OCI-LY3 (cell line): ENCODE results near the gene DOCK1.

Source experiments
- H2AFZ ChIP-seq: fragments of 200-600, 300-600 bp; shearing (Covaris generic); 2 replicates; pipeline ENCODE4 v1.6.0; 2014; ENCODE audit warnings: antibody characterized with exemption, low read depth, low read length
- H3K27ac ChIP-seq: fragments of 200-600, 300-600 bp; sonication (generic); 2 replicates; pipeline ENCODE4 v1.5.1; 2014; ENCODE audit warnings: mild to moderate bottlenecking, low read length, moderate library complexity, mixed read lengths
- H3K27me3 ChIP-seq: fragments of 200-600, 300-600 bp; sonication (generic); 2 replicates; pipeline ENCODE4 v1.6.1; 2014; ENCODE audit warnings: low read depth, low read length, mixed read lengths
- H3K36me3 ChIP-seq: fragments of 200-600, 300-600 bp; sonication (generic); replicated peaks from 2 replicates; pipeline ENCODE3; 2014; ENCODE audit warnings: low read depth, low read length, mixed read lengths
- H3K4me1 ChIP-seq: fragments of 300-600, 200-600 bp; sonication (generic); 2 replicates; pipeline ENCODE4 v1.6.1; 2014; ENCODE audit warnings: low read length, mixed read lengths
- H3K4me2 ChIP-seq: fragments of 200-600, 300-600 bp; sonication (generic); 2 replicates; pipeline ENCODE4 v1.6.1; 2014; ENCODE audit warnings: low read length, mixed read lengths
- H3K4me3 ChIP-seq: fragments of 300-600, 200-600 bp; sonication (generic); 2 replicates; pipeline ENCODE4 v1.5.1; 2014; ENCODE audit warnings: antibody characterized with exemption, mild to moderate bottlenecking, low read length, moderate library complexity
- H3K79me2 ChIP-seq: fragments of 300-600, 200-600 bp; shearing (Covaris generic); 2 replicates; pipeline ENCODE4 v1.6.1; 2014; ENCODE audit warnings: mild to moderate bottlenecking, low read length, mixed read lengths
- H3K9ac ChIP-seq: fragments of 300-600, 200-600 bp; shearing (Covaris generic); 2 replicates; pipeline ENCODE4 v1.6.0; 2014; ENCODE audit warnings: mild to moderate bottlenecking, low read length, moderate library complexity
- H3K9me3 ChIP-seq: fragments of 200-600, 300-600 bp; shearing (Covaris generic); 2 replicates; pipeline ENCODE4 v1.6.1; 2014; ENCODE audit warnings: low read length, mixed read lengths; ENCODE audit not compliant: insufficient read depth
- H4K20me1 ChIP-seq: fragments of 200-600, 300-600 bp; sonication (generic); 2 replicates; pipeline ENCODE4 v1.6.1; 2016; ENCODE audit warnings: low read length, mixed read lengths; ENCODE audit not compliant: insufficient read depth
- CTCF ChIP-seq: fragments of 200-600, 300-600 bp; sonication (generic); IDR thresholded peaks from 2 replicates; pipeline ENCODE4 v1.5.1; 2014; ENCODE audit warnings: antibody characterized with exemption, low read length, low read depth
- EZH2phosphoT487 ChIP-seq: fragments of 200-600 bp; shearing (Covaris generic); IDR thresholded peaks from 2 replicates; pipeline ENCODE4 v1.6.1; 2018; ENCODE audit warnings: antibody characterized with exemption, mixed run types, low read depth

Gene DOCK1

DNA sequence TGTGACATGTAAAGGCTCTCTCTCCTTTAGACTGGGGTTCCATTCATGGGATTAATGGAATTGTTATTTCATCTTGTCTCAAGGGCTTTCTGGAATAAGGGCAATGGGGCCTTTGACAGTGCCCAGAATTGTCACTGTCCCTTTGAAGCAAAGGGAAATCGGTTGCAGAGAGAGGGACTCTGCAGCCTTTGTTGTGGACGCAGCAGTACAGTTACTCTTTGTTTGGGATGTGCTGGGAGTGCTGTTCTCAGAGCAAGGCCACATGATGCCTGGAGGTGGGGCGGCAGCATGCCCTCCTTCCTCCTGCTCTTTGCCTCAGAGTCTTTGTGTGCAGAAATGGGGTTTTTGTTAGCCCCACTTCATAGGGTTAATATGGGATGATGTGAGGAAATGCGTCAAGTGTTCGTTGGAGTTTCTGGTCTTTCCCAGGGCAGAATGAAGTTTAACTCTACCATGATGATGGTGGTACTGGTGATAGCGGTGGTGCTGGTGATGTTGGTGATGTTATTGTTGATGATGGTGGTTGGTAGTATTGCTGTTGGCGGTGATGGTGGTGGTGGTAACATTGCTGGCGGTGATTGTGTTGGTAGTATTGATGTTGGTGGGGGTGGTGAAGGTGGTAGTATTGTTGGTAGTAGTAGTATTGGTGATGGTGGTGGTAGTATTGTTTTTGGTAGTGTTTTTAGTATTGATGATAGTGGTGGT lies 45.3 kb downstream of the DOCK1 start:
- Histone ChIP-seq H3K36me3 (no peaks in the 10 kb centered on the region), H3K9ac (no peak overlapping the region), H3K9me3 (no peaks in the 10 kb centered on the region), H3K4me3 (no peak overlapping the region), H3K27ac (no peak overlapping the region), H3K4me2 (no peak overlapping the region), H3K79me2 (no peaks in the 10 kb centered on the region), H3K27me3 (no peaks in the 10 kb centered on the region), H2AFZ (no peak overlapping the region), H3K4me1 (no peaks in the 10 kb centered on the region), H4K20me1 (no peaks in the 10 kb centered on the region)
- no peak for TF ChIP-seq EZH2phosphoT487

GRCh38 chr10:126953886-126954285 lies 48.7 kb downstream of the DOCK1 start:
- Histone ChIP-seq H3K4me2 (no peak overlapping the region), H3K27me3 (no peaks in the 10 kb centered on the region), H3K9me3 (no peaks in the 10 kb centered on the region), H3K4me1 (no peaks in the 10 kb centered on the region), H3K27ac (no peak overlapping the region), H3K9ac (no peak overlapping the region), H2AFZ (no peak overlapping the region), H3K4me3 (no peak overlapping the region), H3K36me3 (no peaks in the 10 kb centered on the region), H3K79me2 (no peaks in the 10 kb centered on the region), H4K20me1 (no peaks in the 10 kb centered on the region)
- TF ChIP-seq EZH2phosphoT487 (no peak), CTCF (no peak)

- H3K9me3 ChIP-seq = no peaks in the 10 kb centered on the region
- H3K79me2 ChIP-seq = no peaks in the 10 kb centered on the region
- H3K27me3 ChIP-seq = no peaks in the 10 kb centered on the region
- H3K27ac ChIP-seq = no peak overlapping the region
- H3K4me3 ChIP-seq = no peak overlapping the region
- no peaks in the 10 kb centered on the region for H3K4me1 ChIP-seq
- H3K9ac ChIP-seq = no peak overlapping the region
- no peaks in the 10 kb centered on the region for H3K36me3 ChIP-seq
- no peak overlapping the region for H3K4me2 ChIP-seq
- H2AFZ ChIP-seq = no peak overlapping the region
- TF ChIP-seq EZH2phosphoT487 (no peak), CTCF (no peak)
- no peaks in the 10 kb centered on the region for H4K20me1 ChIP-seq
Measured at GRCh38 chr10:126955396-126955795, 50.2 kb downstream of the DOCK1 start.

DNA sequence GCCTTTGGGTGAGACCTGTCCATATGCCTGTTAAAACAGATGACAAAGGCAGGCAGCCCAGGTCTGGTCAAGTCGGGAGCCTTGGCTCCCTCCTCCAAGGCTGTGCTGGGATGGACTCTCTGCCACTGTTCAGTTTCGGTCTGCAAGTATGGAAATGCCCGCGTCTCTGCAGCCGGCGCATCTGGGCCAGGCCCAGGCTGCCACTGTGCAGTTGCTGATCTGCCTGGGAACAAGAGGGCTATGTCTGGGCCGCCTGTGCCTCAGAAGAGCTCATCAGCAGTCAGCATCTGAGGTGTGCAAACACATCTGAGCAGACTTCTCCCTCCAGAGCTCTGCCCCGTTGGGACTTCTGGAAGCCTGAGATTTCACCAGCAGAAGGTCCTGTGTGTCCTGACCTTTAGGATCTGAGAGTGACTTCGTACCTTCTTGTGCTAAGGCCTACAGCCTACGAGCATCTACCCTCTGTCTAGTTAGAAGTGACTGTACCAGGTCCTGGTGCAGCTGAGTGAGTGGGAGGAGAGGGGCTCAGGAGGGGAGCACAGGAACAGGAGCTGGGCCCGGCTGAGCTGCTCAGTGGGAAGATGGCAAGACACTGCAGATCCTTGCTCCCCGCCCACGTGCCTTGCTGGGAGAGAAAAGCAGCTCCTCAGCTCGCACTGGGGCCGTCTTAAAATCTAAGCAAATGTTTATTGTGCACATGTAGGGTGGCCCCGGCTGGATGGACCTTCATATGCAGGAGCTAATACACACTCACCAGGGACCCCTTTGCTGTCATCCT lies 50.9 kb downstream of the DOCK1 start:
- Histone ChIP-seq H3K4me2 (no peak overlapping the region), H3K27ac (no peak overlapping the region), H2AFZ (no peak overlapping the region), H3K4me3 (no peak overlapping the region), H3K27me3 (no peaks in the 10 kb centered on the region), H3K9me3 (no peaks in the 10 kb centered on the region), H3K9ac (no peak overlapping the region), H3K79me2 (no peaks in the 10 kb centered on the region), H3K36me3 (no peaks in the 10 kb centered on the region), H3K4me1 (no peaks in the 10 kb centered on the region), H4K20me1 (no peaks in the 10 kb centered on the region)
- no peak for TF ChIP-seq CTCF
- TF ChIP-seq EZH2phosphoT487 = no peak
